ENCODE measurements around the gene TRAPPC12. TPM values are rescaled to one million over a fixed set of nuclear protein-coding genes. Genes with fewer than 3 reads are reported as not detected.

Gene TRAPPC12
- total RNA-seq, 4 donors from 2014 or later: 125 to 157 (median 145) TPM

GRCh38 chr2:3480352-3481010, 101.0 kb downstream of the TRAPPC12 start:
- TF ChIP-seq POLR2A (IDR thresholded peaks at IDR 0.05) (no peak), CTCF (IDR thresholded peaks at IDR 0.05) (no peak), EP300 (IDR thresholded peaks at IDR 0.05) (no peak)
- Histone ChIP-seq H3K4me1 (peaks cover 0 to 15% (median 4%) of the 10 kb centered on the region in 4 donors), H3K36me3 (peaks cover 0 to 62% (median 0%) of the 10 kb centered on the region in 3 donors), H3K4me3 (no peak overlapping the region), H3K27ac (peak overlapping the region in 1 of 4 donors; percentile 95), H3K27me3 (no peaks in the 10 kb centered on the region), H3K9me3 (no peaks in the 10 kb centered on the region)
- DNase-seq (ENCODE audit: low spot score in 2 of 2): no peak
- 54 to 69% methylated on average over 7 of the region's 7 CpGs for WGBS, 2 donors

- DNase-seq (ENCODE audit: low spot score in 2 of 2): no peak
- H3K36me3 ChIP-seq: peaks cover 0 to 67% (median 0%) of the 10 kb centered on the region in 3 donors
- no peak overlapping the region for H3K27ac ChIP-seq
Measured at GRCh38 chr2:3481011-3481400, 101.5 kb downstream of the TRAPPC12 start.

GRCh38 chr2:3481736-3482362, 102.4 kb downstream of the TRAPPC12 start:
- Histone ChIP-seq H3K9me3 (no peaks in the 10 kb centered on the region), H3K27me3 (no peaks in the 10 kb centered on the region), H3K36me3 (peaks cover 0 to 76% (median 0%) of the 10 kb centered on the region in 3 donors), H3K27ac (no peak overlapping the region), H3K4me3 (no peak overlapping the region), H3K4me1 (peaks cover 0 to 1% (median 0%) of the 10 kb centered on the region in 4 donors)
- TF ChIP-seq POLR2A (IDR thresholded peaks at IDR 0.05) (no peak), CTCF (IDR thresholded peaks at IDR 0.05) (no peak), EP300 (IDR thresholded peaks at IDR 0.05) (no peak)
- 91 to 97% methylated on average over 20 of the region's 20 CpGs for WGBS, 2 donors
- DNase-seq (ENCODE audit: low spot score in 2 of 2): peak in 1 of 2 donors; percentile 9

More at GRCh38 chr2:3481011-3481400, 101.5 kb downstream of the TRAPPC12 start:
- Histone ChIP-seq H3K27me3 (no peaks in the 10 kb centered on the region), H3K9me3 (no peaks in the 10 kb centered on the region), H3K4me3 (no peak overlapping the region), H3K4me1 (peaks cover 0 to 10% (median 2%) of the 10 kb centered on the region in 4 donors)
- WGBS, 2 donors: 84 to 86% methylated on average over 5 of the region's 5 CpGs
- TF ChIP-seq CTCF (IDR thresholded peaks at IDR 0.05): no peak
- TF ChIP-seq POLR2A (IDR thresholded peaks at IDR 0.05): no peak
- no peak for TF ChIP-seq EP300 (IDR thresholded peaks at IDR 0.05)

- Histone ChIP-seq H3K9me3 (peaks cover 0 to 3% (median 0%) of the 10 kb centered on the region in 4 donors), H3K36me3 (peaks cover 0 to 79% (median 0%) of the 10 kb centered on the region in 3 donors), H3K4me3 (no peak overlapping the region), H3K27ac (no peak overlapping the region), H3K4me1 (peaks cover 0 to 5% (median 0%) of the 10 kb centered on the region in 4 donors), H3K27me3 (no peaks in the 10 kb centered on the region)
- WGBS, 2 donors: 92 to 95% methylated on average over 12 to 20 of the region's 20 CpGs
- DNase-seq (ENCODE audit: low spot score in 2 of 2): peak in 1 of 2 donors; percentile 4
- no peak for TF ChIP-seq CTCF (IDR thresholded peaks at IDR 0.05)
- no peak for TF ChIP-seq EP300 (IDR thresholded peaks at IDR 0.05)
- no peak for TF ChIP-seq POLR2A (IDR thresholded peaks at IDR 0.05)
Measured at GRCh38 chr2:3482363-3482821, 102.9 kb downstream of the TRAPPC12 start.

Measured in tibial nerve (tissue), 4 donors.